IMR-90 (cell line): ENCODE measurements around the gene GLB1L. TPM values are rescaled to one million over a fixed set of nuclear protein-coding genes. Genes with fewer than 3 reads are reported as not detected.
A peak's percentile ranks its signal among the peaks of the same experiment; 100 is the strongest.

Experiments used
- ATAC-seq: fragments of 200-7000 bp; cut with Tn5 transposase; 2 replicates; pipeline ENCODE4 v1.9.1; 2020; ENCODE audit warnings: low read depth, mild to moderate bottlenecking, moderate library complexity
- BruUV-seq: library from RNA; stranded (reverse); fragments of 400-500 nt; replicated peaks from 2 replicates; lab custom pipeline; 2021; lab: Mats Ljungman, UMichigan
- CTCF ChIA-PET: fragments of 300-600 bp; formaldehyde crosslinking; extraction: SDS; loops from one replicate; lab custom pipeline; 2021; ENCODE audit warnings: antibody characterized with exemption; lab: Yijun Ruan, JAX
- POLR2A ChIA-PET: fragments of 300-600 bp; sonication (Branson Sonifier 250); formaldehyde crosslinking; loops from one replicate; lab custom pipeline; 2022; ENCODE audit warnings: antibody characterized with exemption; ENCODE audit not compliant: unreplicated experiment; lab: Charles Lee
- DNase-seq: peaks from one replicate; pipeline ENCODE4 v3.0.0; 2013
- H2AFZ ChIP-seq: replicated peaks from 2 replicates; pipeline ENCODE3; 2013; ENCODE audit warnings: low read length, mild to moderate bottlenecking; ENCODE audit not compliant: poor library complexity
- H2AK5ac ChIP-seq: 2 replicates; pipeline ENCODE4 v1.6.1; 2013; ENCODE audit warnings: low read depth, low read length, inconsistent platforms
- H2AK9ac ChIP-seq: replicated peaks from 2 replicates; pipeline ENCODE3; 2013; ENCODE audit warnings: mild to moderate bottlenecking, low read depth, low read length, moderate library complexity; ENCODE audit not compliant: poor library complexity
- H2BK120ac ChIP-seq: 2 replicates; pipeline ENCODE4 v1.6.1; 2013; ENCODE audit warnings: low read depth, low read length, inconsistent platforms
- H2BK15ac ChIP-seq: 3 replicates; pipeline ENCODE4 v1.6.1; 2013; ENCODE audit warnings: low read depth, low read length, inconsistent platforms
- H2BK20ac ChIP-seq: 2 replicates; pipeline ENCODE4 v1.6.1; 2013; ENCODE audit warnings: low read depth, mild to moderate bottlenecking, inconsistent platforms, low read length, moderate library complexity
- H2BK5ac ChIP-seq: 2 replicates; pipeline ENCODE4 v1.6.1; 2013; ENCODE audit warnings: mild to moderate bottlenecking, low read depth, low read length, inconsistent platforms; ENCODE audit not compliant: poor library complexity, severe bottlenecking
- H3K14ac ChIP-seq: replicated peaks from 2 replicates; pipeline ENCODE4 v1.6.1; 2013; ENCODE audit warnings: low read depth, low read length, inconsistent platforms
- H3K18ac ChIP-seq: 2 replicates; pipeline ENCODE4 v1.6.1; 2013; ENCODE audit warnings: low read depth, low read length, control low read depth
- H3K23ac ChIP-seq: 2 replicates; pipeline ENCODE4 v1.6.1; 2013; ENCODE audit warnings: low read depth, low read length, inconsistent platforms
- H3K27ac ChIP-seq: 2 replicates; pipeline ENCODE4 v1.5.1; 2013; ENCODE audit warnings: mild to moderate bottlenecking, control low read depth, low read length; ENCODE audit not compliant: insufficient read depth
- H3K27me3 ChIP-seq: 2 replicates; pipeline ENCODE4 v1.6.1; 2013; ENCODE audit warnings: low read length; ENCODE audit not compliant: control insufficient read depth, insufficient read depth
- H3K36me3 ChIP-seq: 2 replicates; pipeline ENCODE4 v1.6.1; 2013; ENCODE audit warnings: low read length, mixed read lengths; ENCODE audit not compliant: control insufficient read depth, insufficient read depth
- H3K4ac ChIP-seq: 2 replicates; pipeline ENCODE4 v1.6.1; 2013; ENCODE audit warnings: low read depth, low read length, inconsistent platforms
- H3K4me1 ChIP-seq: 2 replicates; pipeline ENCODE4 v1.6.1; 2013; ENCODE audit warnings: low read length, mixed read lengths; ENCODE audit not compliant: control insufficient read depth, insufficient read depth
- H3K4me2 ChIP-seq: 2 replicates; pipeline ENCODE4 v1.6.1; 2013; ENCODE audit warnings: low read depth, mild to moderate bottlenecking, control low read depth, low read length, moderate library complexity
- H3K4me3 ChIP-seq: 2 replicates; pipeline ENCODE4 v1.5.1; 2013; ENCODE audit warnings: low read depth, mild to moderate bottlenecking, control low read depth, low read length, moderate library complexity; ENCODE audit not compliant: insufficient read depth
- H3K56ac ChIP-seq: 2 replicates; pipeline ENCODE4 v1.6.1; 2013; ENCODE audit warnings: low read length, inconsistent platforms; ENCODE audit not compliant: insufficient read depth; ENCODE audit errors: extremely low read depth
- H3K79me1 ChIP-seq, 2 experiments: 2 replicates each; pipeline ENCODE4 v1.6.1; 2013; ENCODE audit warnings: low read length in 2 of 2, inconsistent platforms in 1 of 2, low read depth in 1 of 2
- H3K9ac ChIP-seq: 2 replicates; pipeline ENCODE4 v1.6.1; 2013; ENCODE audit warnings: low read depth, low read length, control low read depth
- H3K9me1 ChIP-seq: 2 replicates; pipeline ENCODE4 v1.6.1; 2013; ENCODE audit warnings: low read length, inconsistent platforms; ENCODE audit not compliant: insufficient read depth
- H3K9me3 ChIP-seq: 2 replicates; pipeline ENCODE4 v1.6.1; 2013; ENCODE audit warnings: low read length; ENCODE audit not compliant: control insufficient read depth, insufficient read depth
- H4K20me1 ChIP-seq: 2 replicates; pipeline ENCODE4 v1.6.1; 2013; ENCODE audit warnings: low read length, inconsistent platforms; ENCODE audit not compliant: insufficient read depth
- H4K5ac ChIP-seq: 2 replicates; pipeline ENCODE4 v1.6.1; 2013; ENCODE audit warnings: mild to moderate bottlenecking, low read depth, low read length, control low read depth
- H4K8ac ChIP-seq, 2 experiments: 2 replicates each; pipeline ENCODE4 v1.6.1; 2013; ENCODE audit warnings: low read depth in 2 of 2, low read length in 2 of 2, control low read depth in 1 of 2, inconsistent platforms in 1 of 2
- H4K91ac ChIP-seq: 2 replicates; pipeline ENCODE4 v1.6.1; 2013; ENCODE audit warnings: low read depth, low read length, inconsistent platforms; ENCODE audit not compliant: insufficient read depth
- CEBPB ChIP-seq: IDR thresholded peaks from 2 replicates; pipeline ENCODE4 v1.6.1; 2012; ENCODE audit warnings: low read depth, low read length, improper control_type of control experiment
- FOS ChIP-seq: fragments of 150-350 bp; IDR thresholded peaks from 2 replicates; pipeline ENCODE4 v1.6.1; 2016; ENCODE audit warnings: low read depth, low read length
- MXI1 ChIP-seq: IDR thresholded peaks from 2 replicates; pipeline ENCODE4 v1.6.1; 2012; ENCODE audit warnings: low read depth, mild to moderate bottlenecking, low read length, moderate library complexity, borderline replicate concordance
- NFE2L2 ChIP-seq: fragments of 150-350 bp; IDR thresholded peaks from 2 replicates; pipeline ENCODE4 v1.6.1; 2016; ENCODE audit warnings: low read depth, mild to moderate bottlenecking, low read length
- POLR2A ChIP-seq: IDR thresholded peaks from 2 replicates; pipeline ENCODE4 v1.6.1; 2012; ENCODE audit warnings: mild to moderate bottlenecking, low read depth, low read length
- RAD21 ChIP-seq: IDR thresholded peaks from 2 replicates; pipeline ENCODE4 v1.6.1; 2012; ENCODE audit warnings: low read length, improper control_type of control experiment
- RCOR1 ChIP-seq: IDR thresholded peaks from 2 replicates; pipeline ENCODE4 v1.6.1; 2012; ENCODE audit warnings: mild to moderate bottlenecking, low read length, improper control_type of control experiment; ENCODE audit not compliant: insufficient replicate concordance
- RFX5 ChIP-seq: IDR thresholded peaks from 2 replicates; pipeline ENCODE4 v1.8.0; 2012; ENCODE audit warnings: low read depth, mild to moderate bottlenecking, low read length, moderate library complexity
- WGBS, 2 experiments: methylation state at CpG; one replicate each; pipeline versions ENCODE4 v1.1.5 to v1.1.7; 2013; ENCODE audit warnings: missing lambda C conversion rate in 2 of 2; ENCODE audit not compliant: insufficient read length in 1 of 2; ENCODE audit errors: extremely low coverage in 2 of 2; 5-methylcytosine and 5-hydroxymethylcytosine counted together
- dilution Hi-C: fragments of 300-500 bp; cut with HindIII; formaldehyde crosslinking; loops from one replicate; pipeline ENCODE4 v1.14.3; 2018; ENCODE audit warnings: low sequenced_read_pairs; ENCODE audit not compliant: unreplicated experiment
- in situ Hi-C: fragments of 300-500 bp; cut with MboI; formaldehyde crosslinking; loops from 3 replicates; pipeline ENCODE4 v1.14.3; 2019; ENCODE audit warnings: low sequenced_read_pairs, inconsistent platforms, mixed read lengths
- intact Hi-C: fragments of 100-400 bp; cut with micrococcal nuclease; formaldehyde crosslinking; loops from 2 replicates; pipeline ENCODE4 v1.10.0; 2022
- polyA plus RNA-seq, 3 experiments: library from polyadenylated mRNA; depleted of rRNA; stranded (reverse); fragments of >200 nt; gene quantifications; 2 replicates each; pipeline ENCODE4 v1.2.3, GENCODE V29; 2012; ENCODE audit warnings: low replicate concordance in 1 of 3
- total RNA-seq: library from RNA; depleted of rRNA; stranded (reverse); fragments of >200 nt; gene quantifications from 2 replicates; pipeline ENCODE4 v1.2.3, GENCODE V29; 2012

Gene GLB1L
- total and polyA plus RNA-seq, 2 of the 4 experiments (the other 2 are of a cell fraction) = 4.1 to 6.2 TPM

DNA sequence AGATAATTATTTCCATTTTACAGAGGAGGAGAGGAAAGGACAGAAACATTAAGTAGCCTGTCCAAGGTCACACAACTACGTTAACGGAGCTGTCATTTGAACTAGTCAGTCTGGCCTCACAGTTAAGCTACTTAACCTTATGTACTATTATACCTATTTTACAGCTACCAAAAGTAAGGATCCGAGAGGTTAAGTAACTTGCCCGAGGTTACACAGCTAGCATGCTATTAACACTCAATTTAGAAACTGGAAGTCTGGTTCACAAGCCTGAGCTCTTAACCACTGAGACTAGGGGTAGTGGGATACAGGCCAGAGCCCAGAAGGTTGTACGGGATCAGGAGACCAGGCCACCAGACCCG, 476 bp downstream of the GLB1L start:
- Histone ChIP-seq H3K4me1 (peaks cover 18% of the 10 kb centered on the region), H3K9me3 (no peaks in the 10 kb centered on the region), H3K79me1 (peaks cover 23 to 48% of the 10 kb centered on the region in 2 experiments), H2AK9ac (peak overlapping the region; percentile 99), H3K14ac (peak overlapping the region; percentile 88), H3K4me3 (peak overlapping the region; percentile 89), H4K91ac (peak overlapping the region; percentile 31; the same call in 1 of the 2 replicates), H3K27ac (peak overlapping the region; percentile 61), H3K4me2 (peak overlapping the region; percentile 89), H3K56ac (peak overlapping the region; percentile 61), H2BK120ac (no peak overlapping the region), H3K9me1 (peaks cover 36% of the 10 kb centered on the region), H4K20me1 (0 out of 2 replicates have a peak, but pooled peaks cover 5% of the 10 kb centered on the region), H2BK15ac (no peak overlapping the region; the same call in 2 of the 3 replicates), H3K4ac (peak overlapping the region; percentile 89), H4K8ac (peak overlapping the region; percentile 89 to 91), H3K27me3 (no peaks in the 10 kb centered on the region), H3K36me3 (peaks cover 16% of the 10 kb centered on the region; the same call in 1 of the 2 replicates), H3K18ac (no peak overlapping the region), H2AFZ (peak overlapping the region; percentile 100), H2AK5ac (peak overlapping the region; percentile 82), H2BK5ac (peak overlapping the region; percentile 61), H3K23ac (peak overlapping the region; percentile 72; the same call in 1 of the 2 replicates), H2BK20ac (no peak overlapping the region), H3K9ac (peak overlapping the region; percentile 71), H4K5ac (peak overlapping the region; percentile 70)
- ChIA-PET CTCF (interaction anchor here (1.0 to 3.0 kb wide), 2 partner anchors 10 to 50 kb away, joined by 3 to 14 read pairs; no protein-coding TSS in a partner anchor), POLR2A (interaction anchor here (0.5 to 0.8 kb wide), 2 partner anchors 13 to 16 kb away, joined by 5 to 6 read pairs; no protein-coding TSS in a partner anchor)
- no TSS peak for BruUV-seq
- DNase-seq (no peak), ATAC-seq (no peak)
- intact Hi-C loops = no loop called here
- TF ChIP-seq MXI1 (no peak; the same call in 1 of the 2 replicates), RCOR1 (no peak), FOS (no peak), CEBPB (no peak), RFX5 (no peak), POLR2A (no peak), RAD21 (no peak), NFE2L2 (no peak)
- in situ Hi-C loops = no loop called here
- no CpG with 5 or more reads among the region's 6 CpGs for WGBS, 2 experiments
- dilution Hi-C loops = no loop called here
